ENCODE results near the gene CACNG7.

GRCh38 chr19:53883231-53883661 lies 25.8 kb upstream of the CACNG7 start:
- no peak for TF ChIP-seq POU6F1 (CRISPR knock-in tag; IDR thresholded peaks at IDR 0.05; ENCODE audit: borderline replicate concordance, low read depth)
- no peak for TF ChIP-seq PATZ1 (CRISPR knock-in tag; IDR thresholded peaks at IDR 0.05; ENCODE audit: borderline replicate concordance)
- no peak for TF ChIP-seq ZFP30 (CRISPR knock-in tag; IDR thresholded peaks at IDR 0.05)
- no peak for TF ChIP-seq ISL1 (CRISPR knock-in tag; IDR thresholded peaks at IDR 0.05)
- TF ChIP-seq ZFP3 (CRISPR knock-in tag; IDR thresholded peaks at IDR 0.05), result no peak
- TF ChIP-seq TSHZ2 (CRISPR knock-in tag; IDR thresholded peaks at IDR 0.05), result no peak
- no peak for TF ChIP-seq ZNF8 (CRISPR knock-in tag; IDR thresholded peaks at IDR 0.05)
- no peak for TF ChIP-seq GLIS3 (CRISPR knock-in tag; IDR thresholded peaks at IDR 0.05)
- no peak for TF ChIP-seq CSRNP3 (CRISPR knock-in tag; IDR thresholded peaks at IDR 0.05)
- no peak for TF ChIP-seq ARNTL (CRISPR knock-in tag; IDR thresholded peaks at IDR 0.05; ENCODE audit: borderline replicate concordance, low read depth)
- TF ChIP-seq ZNF565 (CRISPR knock-in tag; conservative IDR thresholded peaks at IDR 0.05; ENCODE audit: low read depth), result no peak
- no peak for TF ChIP-seq ESRRG (CRISPR knock-in tag; IDR thresholded peaks at IDR 0.05)
- TF ChIP-seq RARB (CRISPR knock-in tag; IDR thresholded peaks at IDR 0.05), result no peak
